ENCODE measurements around the gene RAB5A.

DNA sequence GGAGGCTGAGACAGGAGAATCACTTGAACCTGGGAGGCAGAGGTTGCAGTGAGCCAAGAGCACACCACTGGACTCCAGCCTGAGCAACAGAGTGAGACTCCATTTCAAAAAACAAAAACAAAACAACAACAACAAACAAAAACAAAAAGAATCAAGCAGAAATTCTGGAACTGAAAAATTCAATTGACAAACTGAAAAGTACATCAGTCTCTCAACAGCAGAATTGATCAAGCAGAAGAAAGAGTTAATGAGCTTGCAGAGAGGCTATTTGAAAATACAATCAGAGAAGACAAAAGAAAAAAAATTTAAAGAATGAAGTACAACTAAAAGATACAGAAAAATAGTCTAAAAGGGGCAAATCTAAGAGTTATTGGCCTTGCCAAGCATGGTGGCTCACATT is 35.4 kb upstream of the RAB5A start:
- TF ChIP-seq ZNF274 (IDR thresholded peaks at IDR 0.05; ENCODE audit: low read depth, low read length) (no peak), YY1 (IDR thresholded peaks at IDR 0.05; ENCODE audit: insufficient read depth, insufficient read length) (no peak), SUZ12 (IDR thresholded peaks at IDR 0.05; ENCODE audit: extremely low read depth, insufficient read depth, insufficient read length) (no peak)

Measured in NT2/D1 (cell line).